Activated CD4-positive, alpha-beta T cell treated with anti-CD3 and anti-CD28 coated beads for 48 hours (primary cell): ENCODE data around the gene A2ML1.
A peak's percentile ranks its signal among the peaks of the same experiment; 100 is the strongest.
"Not testable (repeated sequence)": the region's sequence is repeated elsewhere in the genome, so short reads cannot be mapped to it uniquely, and the experiment has no call there.

ENCODE experiments used
- DNase-seq: peaks from one replicate; pipeline ENCODE4 v3.0.0-alpha.2; 2020

The A2ML1 gene

DNA sequence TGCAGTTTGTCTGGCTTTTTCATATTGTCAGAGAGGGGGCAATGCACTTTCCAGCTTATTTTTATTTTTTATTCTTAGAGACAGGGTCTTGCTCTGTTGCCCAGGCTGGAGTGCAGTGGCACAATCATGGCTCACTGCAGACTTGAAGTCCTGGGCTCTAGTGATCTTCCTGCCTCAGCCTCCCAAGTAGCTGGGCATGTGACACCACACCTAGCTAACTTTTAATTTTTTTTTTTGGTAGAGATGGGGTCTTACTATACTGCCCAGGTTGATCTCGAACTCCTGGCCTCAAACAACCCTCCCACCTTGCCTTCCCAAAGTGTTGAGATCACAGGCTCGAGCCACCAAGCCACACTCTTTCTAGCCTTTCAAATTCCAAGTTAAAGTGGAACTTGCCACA, 3.9 kb upstream of the A2ML1 start:
- DNase-seq = no peak

DNA sequence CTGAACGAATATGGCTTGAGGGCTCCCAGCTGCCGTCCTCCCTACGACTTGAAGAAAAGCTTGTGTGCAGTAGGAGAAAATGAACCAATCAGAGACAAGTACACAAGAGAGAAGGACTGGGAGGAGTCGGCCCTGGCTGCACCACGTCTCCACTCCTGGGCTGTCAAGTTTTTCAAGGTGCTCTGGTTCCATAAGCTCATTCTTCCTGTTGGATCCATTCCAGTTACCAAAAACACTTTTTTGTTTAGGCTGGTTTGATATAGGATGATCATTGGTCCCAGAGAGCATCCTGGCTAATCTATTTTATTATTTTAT, 2.8 kb upstream of the A2ML1 start:
- DNase-seq = no peak

DNA sequence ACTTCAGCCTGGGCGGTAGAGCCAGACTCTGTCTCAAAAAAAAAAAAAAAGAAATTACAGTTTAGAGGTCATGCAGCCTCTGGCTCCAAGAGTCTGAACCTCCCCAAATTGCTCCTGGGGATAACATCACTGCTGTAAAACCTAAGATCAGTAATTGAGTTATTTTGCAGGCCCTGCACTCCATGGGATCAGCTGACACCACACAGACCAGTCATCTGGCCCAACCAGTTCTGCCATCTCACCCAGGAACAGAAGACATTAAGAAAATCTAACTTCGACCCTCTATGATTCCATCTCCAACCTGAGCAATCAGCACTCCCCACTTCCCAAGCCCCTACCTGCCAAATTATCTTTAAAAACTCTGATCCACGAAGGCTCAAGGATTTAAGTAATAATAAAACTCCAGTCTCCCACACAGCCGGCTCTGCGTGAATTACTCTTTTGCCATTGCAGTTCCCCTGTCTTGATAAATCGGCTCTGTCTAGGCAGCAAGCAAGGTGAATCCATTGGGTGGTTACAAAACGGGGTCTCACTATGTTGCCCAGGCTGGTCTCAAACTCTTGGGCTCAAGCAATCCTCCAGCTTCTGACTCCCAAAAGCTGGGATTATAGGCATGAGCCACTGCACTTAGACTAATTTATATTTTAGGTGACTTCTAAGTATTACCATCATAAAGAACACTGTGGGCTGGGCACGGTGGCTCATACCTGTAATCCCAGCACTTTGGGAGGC, 1.6 kb upstream of the A2ML1 start:
- DNase-seq = not testable (repeated sequence)

DNA sequence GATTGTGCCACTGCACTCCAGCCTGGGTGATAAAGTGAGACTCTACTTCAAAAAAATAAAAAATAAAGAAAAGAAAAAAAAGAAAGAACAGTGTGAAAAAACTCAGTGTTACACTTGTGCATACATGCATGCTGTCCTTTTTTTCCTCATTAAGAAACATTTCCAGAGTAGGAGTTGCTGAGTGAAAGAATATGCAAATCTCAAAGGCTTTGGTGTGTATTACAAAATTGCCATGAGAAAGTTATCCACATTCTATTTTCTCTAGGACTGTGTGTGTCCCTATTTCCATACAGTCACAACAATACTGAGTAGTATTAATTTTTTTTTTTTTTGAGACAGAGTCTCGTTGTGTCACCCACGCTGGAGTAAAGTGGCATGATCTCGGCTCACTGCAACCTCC, 830 bp upstream of the A2ML1 start:
- no peak for DNase-seq

DNA sequence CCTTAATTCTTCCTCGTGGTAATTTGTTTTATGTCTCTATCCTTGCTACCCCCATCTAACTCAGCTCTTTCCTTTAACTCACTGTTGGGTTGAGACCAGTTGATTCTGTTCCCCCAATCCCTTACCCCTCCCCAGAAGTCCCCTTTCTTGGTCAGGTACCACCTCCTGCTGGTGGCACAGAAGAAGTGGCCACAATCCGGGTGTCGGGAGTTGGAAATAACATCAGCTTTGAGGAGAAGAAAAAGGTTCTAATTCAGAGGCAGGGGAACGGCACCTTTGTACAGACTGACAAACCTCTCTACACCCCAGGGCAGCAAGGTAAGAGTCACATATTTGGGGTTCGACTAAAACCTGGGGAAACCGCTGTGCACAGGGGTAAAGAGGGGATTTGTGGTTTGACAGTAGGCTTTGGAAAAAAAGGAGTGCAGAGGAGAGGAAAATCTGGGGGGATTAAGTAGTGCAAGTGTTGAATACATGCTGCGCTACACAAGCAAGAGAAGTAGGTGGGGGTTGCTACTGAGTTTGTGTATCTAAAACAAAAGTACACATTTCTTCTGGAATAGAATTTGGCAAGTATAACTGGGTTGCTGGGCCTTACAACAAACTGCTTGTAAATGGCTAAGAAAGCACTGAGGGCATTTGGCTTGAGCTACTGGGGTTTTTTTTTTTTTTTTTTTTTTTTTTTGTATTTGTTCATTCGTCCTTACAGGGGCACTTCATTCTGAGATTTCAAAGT, 1.3 kb downstream of the A2ML1 start:
- peak; percentile 7 for DNase-seq

DNA sequence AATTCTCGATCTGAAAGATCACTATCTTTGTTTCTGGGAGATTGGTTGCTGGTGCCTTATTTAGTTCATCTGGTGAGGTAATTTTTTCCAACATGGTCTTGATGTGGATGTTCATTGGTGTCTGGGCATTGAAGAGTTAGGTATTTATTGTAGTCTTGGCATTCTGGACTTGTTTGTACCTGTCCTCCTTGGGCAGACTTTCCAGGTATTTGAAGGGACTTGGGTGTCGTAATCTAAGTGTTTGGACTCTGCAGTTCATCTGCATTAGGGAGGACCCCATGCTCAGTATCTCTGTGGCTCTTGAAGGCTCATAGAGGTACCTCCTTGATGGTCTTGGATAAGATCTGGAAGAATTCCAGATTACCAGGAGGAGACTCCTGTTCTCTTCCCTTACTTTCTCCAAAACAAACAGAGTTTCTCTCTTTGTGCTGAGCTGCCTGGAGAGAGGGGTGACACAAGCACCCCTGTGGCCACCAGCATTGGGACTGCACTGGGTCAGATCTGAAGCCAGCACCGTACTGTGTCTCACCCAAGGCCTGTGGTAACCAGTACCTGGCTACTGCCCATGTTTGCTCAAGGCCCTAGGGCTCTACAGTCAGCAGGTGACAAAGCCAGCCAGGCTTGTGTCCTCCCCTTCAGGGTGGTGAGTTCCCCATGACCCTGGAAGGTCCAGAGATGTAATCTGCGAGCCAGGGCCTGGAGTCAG, 5.3 kb downstream of the A2ML1 start:
- DNase-seq = no peak

DNA sequence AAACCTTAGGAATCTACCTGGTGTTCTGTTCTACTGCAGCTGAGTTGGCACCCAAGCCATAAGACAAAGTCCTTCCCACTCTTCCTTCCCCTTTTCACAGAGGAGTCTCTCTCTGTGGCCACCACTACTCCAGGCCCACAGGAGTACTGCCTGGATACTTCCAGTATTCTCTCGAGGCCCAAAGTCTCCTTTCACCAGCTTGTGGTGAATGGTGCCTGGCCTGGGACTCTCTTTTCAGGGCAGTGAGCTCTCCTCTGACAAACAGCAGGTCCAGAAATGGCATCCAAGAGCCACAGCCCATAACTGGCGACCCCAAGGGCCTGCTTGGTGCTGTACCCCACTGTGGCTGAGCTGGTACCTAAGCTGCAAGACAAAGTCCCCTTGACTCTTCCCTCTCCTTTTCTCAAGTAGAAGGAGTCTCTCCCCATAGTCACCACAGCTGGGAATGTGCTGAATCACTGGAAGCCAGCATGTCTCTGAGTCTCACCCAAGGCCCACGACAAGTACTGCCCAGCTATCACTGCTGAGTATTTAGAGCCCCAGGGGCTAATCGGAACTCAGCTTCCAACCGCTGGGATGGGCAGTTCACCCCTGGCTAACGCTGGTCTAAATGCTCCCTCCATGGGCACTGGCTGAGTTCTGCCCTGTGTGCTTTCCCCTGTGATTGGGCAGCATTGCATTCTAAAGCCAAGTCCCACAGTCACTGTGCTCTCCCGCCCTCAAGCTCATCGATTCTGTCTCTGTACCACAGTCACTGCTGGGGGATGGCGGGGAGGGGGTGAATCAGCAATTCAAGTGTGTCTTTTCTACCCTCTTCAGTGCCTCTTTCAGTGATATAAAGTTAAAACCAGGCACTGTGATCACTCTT, 6.1 kb downstream of the A2ML1 start:
- no peak for DNase-seq

DNA sequence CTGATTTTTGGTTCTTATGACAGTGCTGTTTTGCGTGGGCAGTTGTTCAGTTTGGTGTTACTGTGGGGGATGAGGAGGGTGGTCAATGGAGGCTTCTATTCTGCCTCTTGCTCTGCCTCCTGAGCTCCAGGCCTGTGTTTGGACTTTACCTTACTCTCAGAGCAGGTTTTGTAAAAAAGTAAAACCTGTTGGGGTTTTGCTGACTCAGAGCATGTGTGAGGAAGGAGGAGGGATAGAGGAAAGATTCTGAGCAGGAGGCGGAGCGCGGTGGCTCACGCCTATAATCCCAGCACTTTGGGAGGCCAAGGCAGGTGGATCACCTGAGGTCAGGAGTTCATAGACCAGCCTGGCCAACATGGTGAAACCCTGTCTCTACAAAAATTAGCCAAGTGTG, 6.7 kb downstream of the A2ML1 start:
- no peak for DNase-seq

DNA sequence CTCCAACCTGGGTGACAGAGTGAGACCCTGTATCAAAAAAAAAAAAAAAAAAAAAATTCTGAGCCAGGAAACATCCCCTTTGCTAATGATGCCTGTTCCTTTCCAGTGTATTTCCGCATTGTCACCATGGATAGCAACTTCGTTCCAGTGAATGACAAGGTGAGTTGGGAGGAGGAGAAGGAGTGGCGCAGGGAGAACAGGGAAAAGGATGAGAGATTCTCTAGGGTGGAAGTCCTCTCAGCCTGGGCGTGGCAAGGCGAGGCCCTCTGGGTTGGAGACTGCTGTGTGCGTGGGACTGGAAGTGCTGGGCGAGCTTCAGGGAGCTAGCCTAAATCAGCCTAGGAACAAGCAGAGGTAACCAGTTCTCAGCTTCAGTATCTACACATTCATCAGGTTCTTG, 7.2 kb downstream of the A2ML1 start:
- DNase-seq = no peak

DNA sequence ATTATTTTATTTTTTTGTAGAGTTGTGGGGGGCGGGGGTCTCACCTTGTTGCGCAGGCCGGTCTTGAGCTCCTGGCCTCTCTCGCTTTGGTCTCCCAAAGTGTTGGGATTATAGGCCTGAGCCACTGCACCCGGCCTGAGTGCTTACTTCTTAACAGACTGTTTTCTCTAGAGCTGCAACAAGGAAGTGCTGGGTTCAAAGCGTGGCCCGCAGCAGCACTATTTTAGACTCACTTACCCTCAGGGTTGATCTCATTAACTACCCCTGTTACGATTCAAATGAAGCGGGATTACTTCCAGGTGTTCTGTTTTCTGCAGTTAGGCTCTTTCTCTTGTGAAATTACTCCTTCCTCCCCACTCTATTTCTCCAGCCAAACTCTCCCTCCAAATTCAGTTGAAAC, 8.7 kb downstream of the A2ML1 start:
- DNase-seq = no peak

DNA sequence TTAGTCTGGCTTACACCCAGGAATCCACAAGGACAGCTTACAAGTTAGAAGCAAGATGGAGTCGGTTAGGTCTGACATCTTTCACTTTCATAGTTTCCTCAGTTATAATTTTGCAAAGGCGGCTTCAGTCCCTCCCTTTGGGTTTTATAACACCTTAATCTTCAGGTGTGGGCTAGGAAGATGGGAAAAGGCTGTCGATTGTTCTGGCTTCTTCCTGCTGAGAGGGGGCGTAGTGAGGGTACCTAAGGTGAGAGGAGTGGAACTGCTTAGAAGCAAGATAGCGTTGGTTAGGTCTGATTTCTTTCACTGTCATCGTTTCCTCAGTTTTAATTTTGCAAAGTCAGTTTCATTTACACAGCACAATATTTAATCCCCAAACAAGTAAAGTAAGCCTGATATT, 10.1 kb downstream of the A2ML1 start:
- DNase-seq = no peak

DNA sequence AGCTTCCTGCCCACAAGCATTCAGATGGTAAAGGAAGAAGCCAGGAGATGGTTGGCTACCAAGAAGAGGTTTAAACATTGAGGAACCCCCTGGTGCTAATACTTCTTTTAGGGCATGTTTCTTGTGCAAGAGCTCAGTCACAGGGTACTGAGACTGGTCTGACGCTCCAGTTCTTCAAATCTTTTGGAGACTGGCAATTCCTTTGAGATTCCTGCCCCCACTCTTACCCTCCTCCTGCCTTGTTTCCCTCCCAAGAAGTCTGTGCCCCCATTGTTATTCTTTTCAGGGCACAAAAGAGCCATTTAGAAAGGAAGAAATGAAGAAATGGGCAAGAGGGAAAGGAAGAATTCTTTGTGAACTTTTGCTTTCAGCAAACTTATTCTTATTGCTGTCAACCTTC, 11.8 kb downstream of the A2ML1 start:
- DNase-seq = no peak

DNA sequence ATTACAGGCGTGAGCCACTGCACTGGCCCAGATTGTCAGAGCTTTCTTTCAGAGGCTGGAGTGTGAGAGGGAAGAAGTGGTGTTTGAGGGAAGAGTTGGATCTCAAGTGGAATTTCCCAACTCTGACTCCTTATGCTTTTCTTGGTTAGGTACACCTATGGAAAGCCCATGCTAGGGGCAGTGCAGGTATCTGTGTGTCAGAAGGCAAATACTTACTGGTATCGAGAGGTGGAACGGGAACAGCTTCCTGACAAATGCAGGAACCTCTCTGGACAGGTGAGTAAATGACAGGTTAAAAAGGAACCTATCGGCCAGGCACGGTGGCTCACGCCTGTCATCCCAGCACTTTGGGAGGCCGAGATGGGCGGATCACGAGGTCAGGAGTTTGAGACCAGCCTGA, 14.9 kb downstream of the A2ML1 start:
- no peak for DNase-seq

DNA sequence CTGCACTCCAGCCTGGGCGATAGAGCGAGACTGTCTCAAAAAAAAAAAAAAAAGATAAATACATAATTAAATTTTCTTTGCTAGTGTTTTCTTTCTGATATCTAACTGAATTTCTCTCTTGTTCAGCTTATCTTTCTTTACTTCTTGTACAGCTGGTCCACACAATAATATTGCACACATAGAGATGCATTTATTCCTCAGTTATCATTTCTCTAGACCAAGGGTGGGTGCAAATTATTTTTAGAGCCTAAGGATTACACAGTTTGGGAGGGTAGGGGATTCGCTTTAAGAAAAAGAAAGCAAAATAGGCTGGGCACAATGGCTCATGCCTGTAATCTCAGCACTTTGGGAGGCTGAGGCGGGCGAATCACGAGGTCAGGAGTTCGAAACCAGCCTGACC, 17.9 kb downstream of the A2ML1 start:
- DNase-seq = no peak

DNA sequence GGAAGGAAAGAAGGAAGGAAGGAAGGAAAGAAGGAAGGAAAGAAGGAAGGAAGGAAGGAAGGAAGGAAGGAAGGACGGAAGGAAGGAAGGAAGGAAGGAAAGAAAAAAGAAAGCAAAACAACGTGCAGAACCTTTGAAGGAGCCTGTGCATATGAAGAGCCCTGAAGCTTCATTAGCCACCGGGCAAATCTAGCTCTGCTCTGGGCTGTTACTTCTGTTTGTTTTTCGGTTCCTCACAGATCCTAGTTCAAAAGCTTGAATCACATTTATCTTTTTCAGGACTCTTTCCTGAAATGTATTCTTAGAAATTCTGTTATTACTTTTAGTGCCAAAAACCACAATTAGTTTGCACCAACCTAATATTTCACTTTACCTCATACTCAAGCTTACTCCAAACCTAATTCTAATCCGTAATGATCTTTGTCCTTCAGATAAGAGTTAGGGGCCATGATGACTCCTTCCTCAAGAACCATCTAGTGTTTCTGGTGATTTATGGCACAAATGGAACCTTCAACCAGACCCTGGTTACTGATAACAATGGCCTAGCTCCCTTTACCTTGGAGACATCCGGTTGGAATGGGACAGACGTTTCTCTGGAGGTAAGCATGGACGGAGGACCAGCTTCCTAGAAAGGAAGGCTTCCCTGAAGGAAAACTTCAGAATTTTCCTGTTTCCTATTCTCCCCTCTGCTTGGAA, 18.7 kb downstream of the A2ML1 start:
- DNase-seq = no peak

DNA sequence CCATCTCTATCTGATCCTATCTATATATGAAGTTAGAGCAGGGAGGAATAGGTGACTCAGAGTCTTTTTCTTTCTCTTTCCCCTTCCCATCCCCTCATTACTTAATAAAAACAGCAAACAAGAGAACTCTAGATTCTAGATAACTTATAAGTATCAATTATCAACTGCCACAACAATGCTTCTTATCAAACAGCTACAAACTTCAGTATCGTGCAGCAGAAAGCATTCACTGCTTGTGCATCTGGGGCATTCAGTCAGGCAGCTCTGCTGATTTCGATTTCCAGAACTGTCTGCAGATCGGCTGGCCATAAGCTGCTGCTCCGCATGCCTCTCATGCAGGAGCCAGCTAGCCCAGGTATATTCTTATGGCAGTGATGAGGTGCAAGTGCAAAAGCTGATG, 19.4 kb downstream of the A2ML1 start:
- DNase-seq = no peak

DNA sequence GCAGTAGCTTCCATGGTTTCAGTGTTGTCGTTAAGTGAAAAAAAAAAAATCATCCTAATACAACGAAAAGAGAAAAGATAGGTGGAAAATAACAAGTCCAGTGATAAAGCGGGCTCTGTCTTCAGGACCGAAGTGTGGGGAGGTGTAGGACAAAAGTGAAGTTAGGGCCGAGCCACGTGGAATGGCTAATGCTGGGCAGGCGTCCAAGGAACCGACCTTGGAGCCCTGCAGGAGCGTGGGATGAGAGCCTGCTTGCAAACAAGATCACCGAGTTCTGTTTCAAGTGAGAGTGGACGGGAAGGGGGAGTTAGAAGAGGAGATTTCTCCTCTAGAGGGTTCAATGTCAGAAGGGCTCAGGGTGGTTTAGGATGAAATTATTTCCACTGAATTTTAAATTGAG, 22.2 kb downstream of the A2ML1 start:
- no peak for DNase-seq

DNA sequence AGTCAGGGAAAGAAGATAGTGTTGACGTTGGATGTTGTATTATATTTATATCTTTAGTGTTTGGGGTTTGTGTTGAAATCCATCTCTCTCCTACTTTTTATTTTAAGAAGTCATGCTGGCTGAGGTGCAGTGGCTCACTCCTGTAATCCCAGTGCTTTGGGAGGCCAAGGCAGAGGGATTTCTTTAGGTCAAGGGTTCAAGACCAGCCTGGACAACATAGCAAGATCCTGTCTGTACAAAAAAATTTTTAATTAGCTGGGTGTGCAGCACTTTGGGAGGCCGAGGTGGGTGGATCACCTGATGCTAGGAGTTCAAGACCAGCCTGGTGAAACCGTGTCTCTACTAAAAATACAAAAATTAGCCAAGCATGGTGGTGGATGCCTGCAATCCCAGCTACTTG, 23.9 kb downstream of the A2ML1 start:
- no peak for DNase-seq

DNA sequence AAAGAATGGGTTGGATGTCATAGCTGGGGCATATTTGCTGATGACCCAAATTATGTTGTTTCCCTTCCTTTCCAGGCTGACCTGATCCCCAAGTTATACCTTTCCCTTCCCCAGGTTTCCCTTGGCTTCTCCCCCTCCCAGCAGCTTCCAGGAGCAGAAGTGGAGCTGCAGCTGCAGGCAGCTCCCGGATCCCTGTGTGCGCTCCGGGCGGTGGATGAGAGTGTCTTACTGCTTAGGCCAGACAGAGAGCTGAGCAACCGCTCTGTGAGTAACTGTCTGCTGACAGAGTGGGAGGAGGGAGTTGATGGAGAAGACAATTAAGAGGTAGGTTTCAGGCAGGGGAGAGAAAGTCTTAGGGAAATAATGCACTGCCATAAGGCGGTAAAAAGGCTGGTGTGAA, 25.0 kb downstream of the A2ML1 start:
- DNase-seq = no peak

DNA sequence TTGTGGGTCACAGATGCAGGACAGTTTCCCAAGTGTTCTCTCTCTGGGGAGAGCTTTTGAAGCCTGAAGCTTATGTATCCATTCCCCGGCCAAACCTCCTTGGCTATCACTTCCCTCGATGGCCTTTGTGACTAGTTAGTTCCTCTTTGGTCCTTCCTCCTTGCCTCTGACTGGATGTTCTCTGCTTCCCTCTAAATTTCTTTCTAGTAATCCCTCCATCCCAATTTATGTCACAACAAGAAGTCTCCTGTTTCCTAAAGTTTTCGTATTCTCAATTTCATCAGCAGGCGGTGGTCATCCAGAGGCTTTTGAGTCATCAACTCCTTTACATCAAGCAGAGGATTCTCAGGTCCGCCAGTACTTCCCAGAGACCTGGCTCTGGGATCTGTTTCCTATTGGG, 27.5 kb downstream of the A2ML1 start:
- DNase-seq = no peak

DNA sequence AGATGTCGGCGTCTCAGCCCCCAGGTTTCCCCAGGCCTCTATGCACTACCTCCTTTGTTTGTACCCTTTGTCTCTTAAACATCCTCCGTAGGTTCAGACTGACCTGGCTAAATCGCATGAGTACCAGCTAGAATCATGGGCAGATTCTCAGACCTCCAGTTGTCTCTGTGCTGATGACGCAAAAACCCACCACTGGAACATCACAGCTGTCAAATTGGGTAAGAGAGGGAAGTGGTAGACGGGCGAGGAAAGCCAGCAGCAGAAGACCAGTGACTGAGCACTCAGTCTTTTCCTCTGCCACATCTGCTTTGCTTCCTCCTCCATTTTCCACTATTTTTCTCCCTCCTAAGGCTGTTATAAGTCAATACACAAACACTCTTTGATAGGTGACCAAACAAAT, 29.7 kb downstream of the A2ML1 start:
- DNase-seq = no peak

DNA sequence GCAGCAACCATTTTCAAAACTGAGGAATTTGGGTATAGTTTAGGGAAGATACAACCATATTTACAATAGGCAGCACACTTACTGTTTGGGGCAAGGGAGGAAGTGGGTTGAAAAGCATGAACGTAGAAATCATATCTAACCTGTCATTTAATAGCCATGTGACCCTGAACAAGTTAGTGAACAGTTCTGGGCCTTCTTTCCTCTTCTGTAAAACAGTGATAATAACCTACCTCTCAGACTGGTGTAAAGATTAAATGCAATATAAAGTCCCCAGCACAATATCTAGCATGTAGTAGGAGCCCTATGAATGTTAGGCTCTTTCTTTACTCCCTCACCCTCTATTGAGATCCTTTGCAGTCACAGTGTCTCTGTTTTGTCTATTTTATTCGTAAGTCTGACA, 33.5 kb downstream of the A2ML1 start:
- no peak for DNase-seq

DNA sequence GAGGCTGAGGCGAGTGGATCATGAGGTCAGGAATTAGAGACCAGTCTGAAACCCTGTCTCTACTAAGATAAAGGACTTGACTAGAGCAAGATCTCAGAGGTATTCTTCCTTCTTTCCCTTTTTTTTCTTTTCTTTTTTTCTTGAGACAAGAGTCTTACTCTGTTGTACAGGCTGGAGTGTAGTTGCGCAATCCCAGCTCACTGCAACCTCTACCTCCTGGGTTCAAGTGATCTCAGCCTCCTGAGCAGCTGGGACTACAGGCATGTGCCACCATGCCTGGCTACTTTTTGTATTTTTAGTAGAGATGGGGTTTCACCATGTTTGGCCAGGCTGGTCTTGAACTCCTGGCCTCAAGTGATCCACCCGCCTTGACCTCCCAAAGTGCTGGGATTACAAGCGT, 37.0 kb downstream of the A2ML1 start:
- not testable (repeated sequence) for DNase-seq
